ENCODE measurements around the gene PIN1.

Gene PIN1

DNA sequence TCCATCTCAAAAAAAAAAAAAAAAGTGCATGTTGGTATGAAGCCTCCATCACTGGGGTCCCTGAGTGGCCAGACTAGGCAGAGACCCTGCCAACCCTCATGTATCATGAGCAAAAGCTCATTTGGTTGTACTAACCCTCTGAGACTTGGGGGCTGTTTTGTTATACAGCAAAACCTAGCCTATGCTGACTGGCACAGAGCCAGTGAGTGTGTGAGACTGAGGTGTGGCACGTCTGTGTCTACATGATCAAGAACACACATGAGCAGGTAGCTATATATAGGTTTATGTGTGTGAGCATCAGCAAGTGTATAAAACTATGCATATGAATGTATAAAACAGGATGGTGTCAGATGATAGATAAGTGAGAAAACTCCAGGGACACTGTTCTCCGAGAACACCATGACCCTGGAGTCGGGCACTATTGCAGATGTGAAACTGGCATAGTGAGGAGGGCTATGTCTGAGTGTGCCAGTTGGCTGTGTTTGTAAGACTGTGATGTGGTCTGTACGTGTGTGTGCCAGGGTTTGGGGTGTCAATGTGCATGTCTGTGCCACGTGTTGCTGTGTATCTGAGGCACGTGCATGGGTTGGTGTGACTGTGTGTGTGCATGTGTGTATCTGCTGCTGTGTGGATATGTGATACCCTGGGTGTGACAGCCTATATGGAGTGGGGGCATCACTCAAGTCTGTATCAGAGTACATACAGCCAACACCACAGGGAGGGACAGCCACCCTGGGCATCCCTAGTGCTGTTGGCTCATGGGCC, 56.7 kb downstream of the PIN1 start:
- no peak for DNase-seq (ENCODE audit: low spot score)
